HG03103 (cell line): ENCODE measurements around the gene MYO1D.
"Not testable (repeated sequence)": the region's sequence is repeated elsewhere in the genome, so short reads cannot be mapped to it uniquely, and the experiment has no call there.

Experiments
- ATAC-seq: cut with Tn5 transposase; IDR thresholded peaks from one replicate; pipeline ENCODE4 v1.9.1; 2021; ENCODE audit warnings: low read depth; ENCODE audit not compliant: unreplicated experiment

MYO1D gene

GRCh38 chr17:32896647-32897258 is 19.8 kb upstream of the MYO1D start:
- no peak for ATAC-seq

GRCh38 chr17:32894245-32894644 is 17.3 kb upstream of the MYO1D start:
- ATAC-seq = no peak

- not testable (repeated sequence) for ATAC-seq
Measured at GRCh38 chr17:32887410-32887809, 10.5 kb upstream of the MYO1D start.

- ATAC-seq = not testable (repeated sequence)
Measured at GRCh38 chr17:32886951-32887350, 10.0 kb upstream of the MYO1D start.

DNA sequence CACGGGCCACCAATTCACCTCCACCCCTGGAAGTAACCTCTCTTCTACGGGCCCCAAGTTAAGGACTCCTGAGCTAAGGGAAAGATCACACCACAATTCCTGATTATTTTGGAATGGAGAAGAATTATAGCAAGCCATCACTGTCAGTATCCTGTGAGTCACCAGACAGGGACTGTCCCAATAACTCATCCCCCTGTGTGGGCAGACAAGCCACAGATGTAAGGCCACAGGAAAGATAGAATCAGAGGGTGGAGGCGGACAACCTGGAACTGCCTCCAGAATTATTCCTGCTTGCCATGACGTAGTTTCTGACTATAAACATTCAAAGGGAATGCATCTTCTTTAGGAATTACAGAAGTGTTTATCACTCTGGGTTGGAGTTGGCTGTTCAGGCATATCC is 5.8 kb upstream of the MYO1D start:
- ATAC-seq = no peak

GRCh38 chr17:32882029-32882428 is 5.1 kb upstream of the MYO1D start:
- ATAC-seq = no peak

DNA sequence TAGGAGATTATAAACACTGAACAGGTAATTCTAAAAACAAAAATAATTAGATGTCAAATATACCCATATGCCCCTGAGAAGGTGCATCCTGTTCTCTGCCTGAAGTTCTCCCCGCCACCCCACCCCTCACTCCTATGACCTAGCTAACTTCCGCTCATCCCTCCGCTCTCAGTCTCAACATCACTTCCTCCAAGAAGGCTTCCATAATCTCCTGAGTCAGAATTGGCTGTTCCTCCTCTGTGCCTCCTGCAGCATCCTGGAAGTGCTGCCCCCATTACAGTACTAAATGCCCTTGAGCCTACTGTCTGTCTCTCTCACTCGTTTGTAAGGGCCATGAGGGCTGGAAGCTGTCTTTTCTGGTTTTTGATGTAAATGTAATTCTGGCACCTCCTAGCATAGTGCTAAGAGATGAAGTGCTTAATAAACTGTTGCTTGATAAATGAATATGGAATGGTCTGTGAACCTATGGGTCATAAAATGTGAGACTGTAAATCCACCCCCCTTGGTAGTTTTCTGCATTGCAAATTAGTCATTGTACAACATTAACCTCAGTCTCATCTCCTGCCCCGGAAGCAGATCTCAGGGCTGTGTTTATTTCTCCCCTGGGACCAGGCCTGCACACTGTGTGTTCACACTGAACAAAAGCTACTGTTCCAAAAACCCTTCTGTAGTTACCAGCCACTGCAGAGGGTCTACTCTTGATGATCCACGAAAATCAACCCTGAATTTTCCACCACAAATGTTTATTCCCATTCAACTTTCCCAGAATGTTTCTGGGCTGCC is 3.9 kb upstream of the MYO1D start:
- no peak for ATAC-seq

GRCh38 chr17:32879134-32879533 is 2.2 kb upstream of the MYO1D start:
- ATAC-seq = no peak

GRCh38 chr17:32878211-32878610 is 1.3 kb upstream of the MYO1D start:
- no peak for ATAC-seq

GRCh38 chr17:32877164-32877764 is 340 bp upstream of the MYO1D start:
- peak; percentile 72 for ATAC-seq

DNA sequence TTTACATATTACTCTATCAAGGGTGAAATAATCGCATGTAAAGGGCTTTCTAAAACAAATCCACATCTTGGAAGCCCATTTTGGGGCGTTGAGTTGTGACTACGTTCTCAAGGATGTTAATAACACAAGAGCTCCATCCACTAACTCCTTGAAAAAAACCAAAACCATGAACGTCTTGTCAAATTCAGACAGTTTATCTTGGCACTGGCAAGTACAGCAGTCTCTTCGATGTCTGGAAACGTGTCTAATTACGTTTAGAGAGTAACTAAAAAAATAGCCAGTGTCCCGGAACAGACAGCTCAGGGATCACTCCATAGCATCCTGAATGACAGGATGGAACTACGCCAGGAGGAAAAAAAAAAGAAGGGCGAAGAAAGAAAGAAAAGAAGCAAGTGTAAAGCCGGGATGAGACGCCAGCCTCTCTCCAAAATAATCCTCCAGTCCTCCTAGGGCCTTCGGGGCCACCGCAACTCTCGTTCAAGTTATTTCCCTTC is 954 bp downstream of the MYO1D start:
- ATAC-seq = no peak

GRCh38 chr17:32875230-32875917 is 1.6 kb downstream of the MYO1D start:
- no peak for ATAC-seq

- no peak for ATAC-seq
Measured at GRCh38 chr17:32873114-32873513, 3.8 kb downstream of the MYO1D start.

DNA sequence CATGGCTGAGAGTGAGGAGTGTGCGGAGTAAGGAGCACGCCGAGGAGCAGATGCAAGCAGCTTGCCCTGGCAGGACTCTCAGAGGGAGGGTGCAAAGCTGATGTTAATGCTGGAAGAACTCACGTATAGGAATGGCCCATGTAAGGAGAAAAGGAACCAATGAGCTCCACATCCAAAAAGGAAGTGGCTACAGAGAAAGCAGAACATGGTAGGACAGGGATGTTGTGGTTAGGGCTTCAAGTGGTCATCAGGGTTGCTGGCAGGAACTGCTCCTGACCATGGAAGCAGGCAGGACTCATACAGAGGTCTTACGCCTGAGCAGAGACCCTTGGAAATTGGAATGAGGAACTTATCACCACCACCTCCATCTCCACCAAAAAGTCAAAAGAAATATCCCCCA is 5.2 kb downstream of the MYO1D start:
- ATAC-seq = no peak

DNA sequence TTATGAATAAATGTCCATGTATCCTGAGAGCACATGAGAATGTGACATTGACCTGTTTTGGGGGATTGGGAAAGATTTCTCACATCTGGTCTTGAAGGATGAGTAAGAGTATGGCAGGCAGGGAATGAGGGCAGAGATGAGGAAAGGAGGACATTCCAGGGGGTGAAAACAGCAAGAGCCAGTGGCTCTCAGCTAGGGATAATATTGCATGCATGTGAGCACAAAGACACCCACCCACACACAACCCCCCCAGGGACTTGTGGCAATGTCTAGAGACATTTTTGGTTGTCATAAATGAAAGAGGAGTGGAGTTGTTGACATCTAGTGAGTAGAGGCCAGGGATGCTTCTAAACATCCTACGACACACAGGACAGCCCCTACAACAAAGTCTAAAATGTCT is 6.0 kb downstream of the MYO1D start:
- no peak for ATAC-seq

DNA sequence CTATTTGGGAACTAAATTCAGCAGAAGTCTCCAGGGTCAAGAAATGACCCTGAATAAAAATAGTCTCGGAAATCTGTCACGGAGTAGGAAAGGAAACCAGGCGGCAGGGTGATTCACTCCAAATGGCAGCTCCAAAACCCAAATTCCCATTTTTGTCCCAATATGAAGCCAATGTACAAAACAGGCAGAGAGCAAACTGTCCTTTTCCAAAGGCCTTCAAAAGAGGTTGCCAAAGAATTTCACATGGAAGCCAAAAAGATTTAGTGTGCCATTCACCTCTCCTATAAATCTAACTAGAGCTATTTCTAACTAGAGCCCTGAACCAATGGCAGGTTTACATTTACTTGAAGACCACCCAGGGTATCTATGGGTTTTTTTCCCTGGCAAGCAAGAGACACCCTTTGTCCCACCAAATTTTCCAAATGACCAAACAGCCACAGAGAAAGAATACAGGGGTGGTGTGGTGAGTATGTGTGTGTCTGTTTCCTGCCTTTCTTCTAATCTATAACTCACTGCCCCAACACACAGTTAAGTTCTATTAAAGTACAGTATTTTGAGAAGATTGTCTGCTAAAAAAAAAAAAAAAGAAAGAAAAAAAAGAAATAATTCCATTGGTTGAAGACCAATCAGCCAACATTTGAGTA is 6.8 kb downstream of the MYO1D start:
- ATAC-seq = no peak

DNA sequence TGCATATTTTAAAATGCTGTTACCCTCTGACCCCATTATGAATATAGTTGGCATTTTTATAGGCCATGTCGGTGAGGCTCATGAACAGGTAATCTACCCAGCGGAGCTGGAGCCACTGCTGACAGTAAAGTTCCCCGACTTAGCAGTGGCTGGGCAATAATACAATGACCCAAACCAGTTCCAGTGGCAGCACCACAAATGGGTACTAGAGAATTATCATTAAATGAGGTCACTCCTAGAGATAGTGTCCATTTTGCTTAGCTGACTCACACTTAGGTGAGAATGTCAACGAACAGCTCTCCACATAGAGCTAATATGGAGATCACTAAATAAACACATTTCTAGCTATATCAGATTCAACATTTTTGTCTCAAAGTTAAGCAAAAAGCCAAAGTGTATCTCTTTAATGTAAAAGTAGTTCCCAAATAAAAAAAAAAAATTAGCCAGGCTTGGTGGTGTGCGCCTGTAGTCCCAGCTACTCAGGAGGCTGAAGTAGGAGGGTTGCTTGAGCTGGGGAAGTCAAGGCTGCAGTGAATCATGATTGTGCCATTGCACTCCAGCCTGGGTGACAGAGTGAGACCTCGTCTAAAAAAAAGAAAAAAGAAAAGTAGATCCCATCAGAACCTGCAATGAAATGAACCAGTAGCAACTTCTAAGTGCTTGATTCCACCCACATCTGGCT is 7.4 kb downstream of the MYO1D start:
- no peak for ATAC-seq

DNA sequence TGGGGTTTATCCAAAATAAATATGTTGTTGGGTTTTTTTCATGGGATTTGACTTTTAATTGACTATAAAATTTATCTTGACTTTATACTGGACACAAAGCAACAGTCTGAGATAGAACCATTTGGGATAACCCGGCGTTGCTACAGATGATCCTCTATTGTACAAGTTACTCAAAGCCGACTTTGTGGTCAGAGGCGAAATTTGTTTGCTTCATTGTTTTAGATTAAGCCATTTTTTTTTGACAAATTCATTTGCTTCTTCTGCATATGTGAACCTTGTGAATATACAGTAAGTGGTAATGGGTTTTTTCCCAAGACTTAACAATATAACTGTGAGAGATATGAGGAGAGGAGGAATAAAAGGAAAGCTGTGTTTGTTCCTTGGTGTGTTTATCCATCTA is 11.8 kb downstream of the MYO1D start:
- ATAC-seq = no peak

DNA sequence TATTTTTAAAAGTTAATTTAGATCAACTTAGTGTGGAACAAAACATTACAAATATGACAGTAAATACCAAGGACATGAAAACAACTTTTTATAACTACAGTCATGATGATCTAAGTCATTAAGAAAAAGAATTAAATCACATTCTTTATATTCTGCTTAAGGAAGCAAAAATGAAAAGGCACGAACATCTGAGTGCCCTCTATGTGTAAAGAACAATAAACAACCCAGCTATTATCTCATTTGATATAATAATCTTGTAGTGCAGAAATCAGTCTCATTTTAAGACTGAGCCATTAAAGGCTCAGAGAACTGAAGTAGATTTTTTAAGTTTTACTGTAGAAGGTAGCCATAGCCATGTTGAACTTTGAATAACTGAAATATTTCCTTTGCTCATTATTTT is 13.4 kb downstream of the MYO1D start:
- no peak for ATAC-seq

DNA sequence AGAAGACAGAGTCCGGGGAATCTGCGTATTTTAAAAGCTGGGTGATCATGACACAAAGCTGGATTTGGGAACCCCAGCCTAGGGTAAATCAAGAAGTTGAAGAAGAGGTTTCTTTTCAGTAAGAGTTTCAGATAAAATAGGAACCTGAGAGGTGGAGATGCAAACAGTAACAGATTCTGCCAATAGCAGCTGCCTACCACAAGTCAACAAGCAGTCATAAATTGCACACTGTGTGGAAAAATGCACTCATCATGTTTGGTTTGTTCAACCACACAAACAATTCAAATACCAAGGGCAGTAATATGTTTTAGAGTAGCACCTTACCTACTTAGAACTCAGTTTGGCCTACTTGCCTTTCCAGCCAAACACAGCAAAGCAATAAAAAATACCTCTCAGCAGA is 14.0 kb downstream of the MYO1D start:
- no peak for ATAC-seq
